DOHH2 (cell line): ENCODE measurements around the gene GSK3A.
A peak's percentile ranks its signal among the peaks of the same experiment; 100 is the strongest.

Experiments used
- H3F3A ChIP-seq: fragments of 200-600 bp; sonication (generic), shearing (Covaris generic); 2 replicates; pipeline ENCODE4 v1.6.0; 2016; ENCODE audit warnings: antibody characterized with exemption, mild to moderate bottlenecking; ENCODE audit not compliant: control insufficient read depth, insufficient read depth
- H3K27ac ChIP-seq: fragments of 200-600 bp; sonication (generic); 2 replicates; pipeline ENCODE4 v1.5.1; 2014; ENCODE audit warnings: low read depth, mild to moderate bottlenecking, low read length, moderate library complexity
- H3K27me3 ChIP-seq: fragments of 200-600 bp; sonication (generic); 2 replicates; pipeline ENCODE4 v1.6.1; 2014; ENCODE audit warnings: mild to moderate bottlenecking, low read length, mixed read lengths; ENCODE audit not compliant: control insufficient read depth
- H3K36me3 ChIP-seq: fragments of 200-600 bp; sonication (generic); 2 replicates; pipeline ENCODE4 v1.6.1; 2014; ENCODE audit warnings: mild to moderate bottlenecking, low read length, moderate library complexity, mixed read lengths; ENCODE audit not compliant: control insufficient read depth
- H3K4me1 ChIP-seq: fragments of 200-600 bp; sonication (generic); 2 replicates; pipeline ENCODE4 v1.6.1; 2014; ENCODE audit warnings: mild to moderate bottlenecking, low read length, mixed read lengths; ENCODE audit not compliant: control insufficient read depth
- H3K4me2 ChIP-seq: fragments of 200-600 bp; sonication (generic); 2 replicates; pipeline ENCODE4 v1.6.0; 2014; ENCODE audit warnings: mild to moderate bottlenecking, low read length, moderate library complexity
- H3K4me3 ChIP-seq: fragments of 200-600 bp; sonication (generic); 2 replicates; pipeline ENCODE4 v1.5.1; 2014; ENCODE audit warnings: mild to moderate bottlenecking, low read length, mixed read lengths
- H3K79me2 ChIP-seq: fragments of 200-600 bp; sonication (generic); 2 replicates; pipeline ENCODE4 v1.6.1; 2014; ENCODE audit warnings: mild to moderate bottlenecking, low read length, mixed read lengths; ENCODE audit not compliant: control insufficient read depth
- H3K9me2 ChIP-seq: fragments of 200-600 bp; sonication (generic); replicated peaks from 2 replicates; pipeline ENCODE4 v1.6.1; 2014; ENCODE audit warnings: mild to moderate bottlenecking, low read length, mixed read lengths; ENCODE audit not compliant: control insufficient read depth
- H3K9me3 ChIP-seq: fragments of 200-600 bp; sonication (generic); 2 replicates; pipeline ENCODE4 v1.6.1; 2014; ENCODE audit warnings: antibody characterized with exemption, low read length, mixed read lengths; ENCODE audit not compliant: control insufficient read depth, insufficient read depth
- H4K20me1 ChIP-seq: fragments of 200-600 bp; sonication (generic); 2 replicates; pipeline ENCODE4 v1.6.0; 2014; ENCODE audit warnings: low read depth, mild to moderate bottlenecking, antibody characterized with exemption, low read length, moderate library complexity; ENCODE audit not compliant: control insufficient read depth, insufficient read depth
- CTCF ChIP-seq: fragments of 200-600 bp; sonication (generic); IDR thresholded peaks from one replicate; pipeline ENCODE4 v1.5.1; 2014; ENCODE audit warnings: antibody characterized with exemption, mild to moderate bottlenecking, low read depth, low read length; ENCODE audit not compliant: poor library complexity, severe bottlenecking
- EZH2phosphoT487 ChIP-seq: fragments of 200-600 bp; sonication (generic); IDR thresholded peaks from 2 replicates; pipeline ENCODE4 v1.6.1; 2017; ENCODE audit warnings: borderline replicate concordance, mild to moderate bottlenecking, antibody characterized with exemption, low read length, moderate library complexity, mixed read lengths

Gene GSK3A

GRCh38 chr19:42229301-42229854, 13.0 kb downstream of the GSK3A start:
- Histone ChIP-seq H3K9me2 (no peaks in the 10 kb centered on the region), H3K27ac (no peak overlapping the region), H3F3A (peaks cover 9% of the 10 kb centered on the region), H3K79me2 (peaks cover 45% of the 10 kb centered on the region), H3K4me3 (no peak overlapping the region), H4K20me1 (peaks cover 5% of the 10 kb centered on the region; the same call in 1 of the 2 replicates), H3K4me1 (no peaks in the 10 kb centered on the region), H3K27me3 (no peaks in the 10 kb centered on the region), H3K36me3 (peaks cover 93% of the 10 kb centered on the region), H3K9me3 (no peaks in the 10 kb centered on the region), H3K4me2 (no peak overlapping the region)
- TF ChIP-seq CTCF (peak; percentile 39), EZH2phosphoT487 (no peak)

- no peak for TF ChIP-seq CTCF
- no peak for TF ChIP-seq EZH2phosphoT487
- H3K79me2 ChIP-seq, result peaks cover 49% of the 10 kb centered on the region
- no peaks in the 10 kb centered on the region for H3K4me1 ChIP-seq
- no peaks in the 10 kb centered on the region for H3K9me3 ChIP-seq
- peaks cover 90% of the 10 kb centered on the region for H3K36me3 ChIP-seq
- H3K27ac ChIP-seq, result no peak overlapping the region
- no peak overlapping the region for H3K4me3 ChIP-seq
- H4K20me1 ChIP-seq, result peaks cover 5% of the 10 kb centered on the region; the same call in 1 of the 2 replicates
- peaks cover 9% of the 10 kb centered on the region for H3F3A ChIP-seq
- H3K4me2 ChIP-seq, result no peak overlapping the region
- no peaks in the 10 kb centered on the region for H3K9me2 ChIP-seq
- H3K27me3 ChIP-seq, result no peaks in the 10 kb centered on the region
Observed at GRCh38 chr19:42228641-42229040, 13.8 kb downstream of the GSK3A start.

- no peaks in the 10 kb centered on the region for H3K9me2 ChIP-seq
- H3K27me3 ChIP-seq, result no peaks in the 10 kb centered on the region
- no peaks in the 10 kb centered on the region; the same call in 1 of the 2 replicates for H4K20me1 ChIP-seq
- no peaks in the 10 kb centered on the region for H3K9me3 ChIP-seq
- no peak overlapping the region for H3K4me2 ChIP-seq
- TF ChIP-seq EZH2phosphoT487 (no peak), CTCF (no peak)
- H3K79me2 ChIP-seq, result peaks cover 59% of the 10 kb centered on the region
- H3K4me3 ChIP-seq, result no peak overlapping the region
- H3F3A ChIP-seq, result peaks cover 6% of the 10 kb centered on the region
- no peak overlapping the region for H3K27ac ChIP-seq
- peaks cover 83% of the 10 kb centered on the region for H3K36me3 ChIP-seq
- peaks cover 3% of the 10 kb centered on the region for H3K4me1 ChIP-seq
Observed at GRCh38 chr19:42226886-42227285, 15.5 kb downstream of the GSK3A start.
